ENCODE measurements around the gene FAM216B.
"Not testable (repeated sequence)": the region's sequence is repeated elsewhere in the genome, so short reads cannot be mapped to it uniquely, and the experiment has no call there.

Gene FAM216B

GRCh38 chr13:42786715-42787114 is 5.3 kb downstream of the FAM216B start:
- no peak for DNase-seq

GRCh38 chr13:42788601-42789000 is 7.2 kb downstream of the FAM216B start:
- DNase-seq = no peak

GRCh38 chr13:42792154-42792553 is 10.8 kb downstream of the FAM216B start:
- no peak for DNase-seq

- no peak for DNase-seq
These were observed 13.3 kb downstream of the FAM216B start for GRCh38 chr13:42794577-42795275.

- no peak for DNase-seq
These were observed 14.3 kb downstream of the FAM216B start for GRCh38 chr13:42795666-42796065.

GRCh38 chr13:42796747-42797356 is 15.5 kb downstream of the FAM216B start:
- DNase-seq = no peak

- DNase-seq = no peak
These were observed 16.7 kb downstream of the FAM216B start for GRCh38 chr13:42798118-42798517.

GRCh38 chr13:42800109-42800643 is 18.8 kb downstream of the FAM216B start:
- no peak for DNase-seq

GRCh38 chr13:42803563-42804204 is 22.3 kb downstream of the FAM216B start:
- DNase-seq = no peak

- DNase-seq = no peak
These were observed 23.0 kb downstream of the FAM216B start for GRCh38 chr13:42804244-42804874.

- no peak for DNase-seq
These were observed 25.9 kb downstream of the FAM216B start for GRCh38 chr13:42807241-42807640.

GRCh38 chr13:42807866-42808265 is 26.5 kb downstream of the FAM216B start:
- DNase-seq = no peak

- DNase-seq = no peak
These were observed 27.1 kb downstream of the FAM216B start for GRCh38 chr13:42808341-42808940.

- DNase-seq = no peak
These were observed 30.9 kb downstream of the FAM216B start for GRCh38 chr13:42812316-42812715.

- DNase-seq = no peak
These were observed 33.5 kb downstream of the FAM216B start for GRCh38 chr13:42814868-42815267.

- no peak for DNase-seq
These were observed 34.3 kb downstream of the FAM216B start for GRCh38 chr13:42815681-42816080.

GRCh38 chr13:42816538-42816937 is 35.2 kb downstream of the FAM216B start:
- no peak for DNase-seq

- not testable (repeated sequence) for DNase-seq
These were observed 38.3 kb downstream of the FAM216B start for GRCh38 chr13:42819687-42820086.

GRCh38 chr13:42820451-42820850 is 39.1 kb downstream of the FAM216B start:
- DNase-seq = no peak

GRCh38 chr13:42821437-42821836 is 40.1 kb downstream of the FAM216B start:
- no peak for DNase-seq

- no peak for DNase-seq
These were observed 51.1 kb downstream of the FAM216B start for GRCh38 chr13:42832341-42833096.

GRCh38 chr13:42834946-42835345 is 53.6 kb downstream of the FAM216B start:
- DNase-seq = no peak
